Keratinocyte (primary cell): ENCODE measurements around the gene TEX26. TPM values are rescaled to one million over a fixed set of nuclear protein-coding genes. Genes with fewer than 3 reads are reported as not detected.

Experiments
- DNase-seq: peaks from one replicate; pipeline ENCODE4 v3.0.0-alpha.2; 2011; ENCODE audit warnings: low read depth, missing footprints, low spot score
- FAIRE-seq: peaks from 2 replicates; lab custom pipeline; 2011; peaks lifted over from hg19 to GRCh38; lab: Jason Lieb, UNC
- H2AFZ ChIP-seq: 2 replicates; pipeline ENCODE4 v1.6.0; 2012; ENCODE audit warnings: low read length, control low read depth, inconsistent platforms; ENCODE audit not compliant: control insufficient read depth
- H3K27ac ChIP-seq: 2 replicates; pipeline ENCODE4 v1.5.1; 2011; ENCODE audit warnings: low read length; ENCODE audit not compliant: control insufficient read depth, insufficient read depth
- H3K27me3 ChIP-seq: 3 replicates; pipeline ENCODE4 v1.6.0; 2011; ENCODE audit warnings: low read length; ENCODE audit not compliant: control insufficient read depth, insufficient read depth; ENCODE audit errors: extremely low read depth
- H3K36me3 ChIP-seq, 2 experiments: 2 replicates in 1 of 2; 3 replicates in 1 of 2; pipeline ENCODE4 v1.5.1; 2011; ENCODE audit warnings: low read length in 2 of 2, mild to moderate bottlenecking in 1 of 2; ENCODE audit not compliant: control insufficient read depth in 2 of 2, insufficient read depth in 2 of 2; ENCODE audit errors: extremely low read depth in 1 of 2
- H3K4me1 ChIP-seq: 3 replicates; pipeline ENCODE4 v1.5.1; 2011; ENCODE audit warnings: low read length; ENCODE audit not compliant: control insufficient read depth, insufficient read depth; ENCODE audit errors: extremely low read depth
- H3K4me2 ChIP-seq: 3 replicates; pipeline ENCODE4 v1.6.0; 2011; ENCODE audit warnings: low read depth, low read length; ENCODE audit not compliant: control insufficient read depth, insufficient read depth; ENCODE audit errors: extremely low read depth
- H3K4me3 ChIP-seq, 3 experiments: fragments of 200-600 bp in 1 of 3; sonication (generic) in 1 of 3; 2 replicates in 2 of 3; 3 replicates in 1 of 3; pipeline ENCODE4 v1.5.1; 2011 to 2016; ENCODE audit warnings: low read length in 3 of 3, mild to moderate bottlenecking in 3 of 3, control low read depth in 2 of 3, inconsistent platforms in 1 of 3, low read depth in 1 of 3, mixed read lengths in 1 of 3, mixed run types in 1 of 3, moderate library complexity in 1 of 3; ENCODE audit not compliant: control insufficient read depth in 2 of 3, insufficient read depth in 2 of 3; ENCODE audit errors: extremely low read depth in 1 of 3
- H3K79me2 ChIP-seq: 2 replicates; pipeline ENCODE4 v1.6.0; 2012; ENCODE audit warnings: low read length; ENCODE audit not compliant: control insufficient read depth, insufficient read depth
- H3K9ac ChIP-seq: 3 replicates; pipeline ENCODE4 v1.6.0; 2011; ENCODE audit warnings: low read length; ENCODE audit not compliant: control insufficient read depth, insufficient read depth; ENCODE audit errors: extremely low read depth
- H3K9me1 ChIP-seq: 3 replicates; pipeline ENCODE4 v1.6.0; 2011; ENCODE audit warnings: low read length; ENCODE audit not compliant: control insufficient read depth, insufficient read depth; ENCODE audit errors: extremely low read depth
- H3K9me3 ChIP-seq: 2 replicates; pipeline ENCODE4 v1.5.1; 2012; ENCODE audit warnings: low read depth, low read length; ENCODE audit not compliant: control insufficient read depth
- H4K20me1 ChIP-seq: 3 replicates; pipeline ENCODE4 v1.6.0; 2011; ENCODE audit warnings: low read length; ENCODE audit not compliant: control insufficient read depth, insufficient read depth; ENCODE audit errors: extremely low read depth
- EZH2 ChIP-seq: IDR thresholded peaks from one replicate; pipeline ENCODE4 v1.6.1; 2012; ENCODE audit warnings: inconsistent platforms, mild to moderate bottlenecking, low read length, moderate library complexity
- dilution Hi-C: fragments of 300-500 bp; cut with MboI; formaldehyde crosslinking; loops from one replicate; pipeline ENCODE4 v1.7.0; 2020; ENCODE audit warnings: low sequenced_read_pairs; ENCODE audit not compliant: extremely low pct_ligation_motif_present
- polyA plus RNA-seq, 5 experiments: library from polyadenylated mRNA; depleted of rRNA in 3 of 5; stranded (reverse) in 3 of 5; stranded (forward) in 1 of 5; unstranded in 1 of 5; fragments of >200 nt; gene quantifications; 1 replicate in 1 of 5; 2 replicates in 3 of 5; 3 replicates in 1 of 5; pipeline versions ENCODE4 v1.2.1 to v1.2.3, GENCODE V29; 2011 to 2012; ENCODE audit warnings: missing spikeins in 2 of 5, low read depth in 1 of 5, low replicate concordance in 1 of 5
- TF ChIP-seq, protein P1 (sequence below), 3 experiments: IDR thresholded peaks in 1 of 3; conservative IDR thresholded peaks in 1 of 3; optimal IDR thresholded peaks in 1 of 3; 2 replicates in 2 of 3; 3 replicates in 1 of 3; pipeline versions ENCODE3 to v1.5.1; 2011; ENCODE audit warnings: low read length in 3 of 3, mild to moderate bottlenecking in 3 of 3, moderate library complexity in 2 of 3, control low read depth in 1 of 3, inconsistent platforms in 1 of 3; ENCODE audit not compliant: insufficient read depth in 2 of 3; ENCODE audit errors: extremely low read depth in 1 of 3

Gene TEX26
- polyA plus RNA-seq, 1 donor (not counting 4 experiments of a cell fraction or from before 2014, with no cell fraction given) = not detected

DNA sequence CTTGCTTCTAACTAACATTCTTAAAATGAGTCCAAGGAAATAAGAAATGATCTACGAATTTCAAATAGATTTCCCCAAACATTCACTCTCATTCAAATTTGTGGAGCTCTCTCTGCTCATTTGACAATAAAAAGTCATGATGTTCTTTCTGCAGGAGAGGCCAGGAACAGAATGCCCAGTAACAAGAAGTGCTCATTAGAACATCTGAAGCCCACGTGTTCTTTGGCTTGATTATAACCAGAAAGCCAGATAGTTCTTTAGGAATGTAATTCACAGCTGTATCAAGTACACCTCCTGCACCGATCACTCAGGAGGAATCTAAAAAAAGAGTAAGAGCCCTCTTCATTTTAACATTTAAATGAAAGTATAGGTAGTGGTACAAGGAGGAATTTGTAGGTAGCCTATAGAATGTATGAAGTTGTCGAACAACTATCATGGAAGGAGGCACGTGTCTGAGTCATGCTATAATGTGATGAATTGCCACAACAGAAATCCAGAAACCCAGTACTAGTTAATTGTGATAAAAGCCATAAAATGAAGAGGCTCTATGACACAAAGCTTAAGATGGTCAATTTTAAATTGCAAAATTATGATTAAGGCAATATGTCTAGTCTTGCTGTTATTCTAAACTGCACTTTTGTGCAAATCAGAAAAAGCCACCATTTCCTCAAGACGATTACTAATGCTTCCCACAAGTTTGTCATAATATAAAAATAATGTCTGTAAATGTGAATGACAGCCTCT is 13.6 kb upstream of the TEX26 start:
- no peaks in the 10 kb centered on the region for H4K20me1 ChIP-seq
- H2AFZ ChIP-seq = no peak overlapping the region
- FAIRE-seq (peak; percentile 17), DNase-seq (no peak)
- H3K36me3 ChIP-seq = no peaks in the 10 kb centered on the region
- no peaks in the 10 kb centered on the region for H3K79me2 ChIP-seq
- H3K27ac ChIP-seq = no peak overlapping the region
- H3K4me1 ChIP-seq = peaks cover 22% of the 10 kb centered on the region
- dilution Hi-C loops = no loop called here
- no peak overlapping the region for H3K9ac ChIP-seq
- no peak overlapping the region for H3K4me3 ChIP-seq
- peaks cover 5% of the 10 kb centered on the region for H3K27me3 ChIP-seq
- TF ChIP-seq, protein P1, sequence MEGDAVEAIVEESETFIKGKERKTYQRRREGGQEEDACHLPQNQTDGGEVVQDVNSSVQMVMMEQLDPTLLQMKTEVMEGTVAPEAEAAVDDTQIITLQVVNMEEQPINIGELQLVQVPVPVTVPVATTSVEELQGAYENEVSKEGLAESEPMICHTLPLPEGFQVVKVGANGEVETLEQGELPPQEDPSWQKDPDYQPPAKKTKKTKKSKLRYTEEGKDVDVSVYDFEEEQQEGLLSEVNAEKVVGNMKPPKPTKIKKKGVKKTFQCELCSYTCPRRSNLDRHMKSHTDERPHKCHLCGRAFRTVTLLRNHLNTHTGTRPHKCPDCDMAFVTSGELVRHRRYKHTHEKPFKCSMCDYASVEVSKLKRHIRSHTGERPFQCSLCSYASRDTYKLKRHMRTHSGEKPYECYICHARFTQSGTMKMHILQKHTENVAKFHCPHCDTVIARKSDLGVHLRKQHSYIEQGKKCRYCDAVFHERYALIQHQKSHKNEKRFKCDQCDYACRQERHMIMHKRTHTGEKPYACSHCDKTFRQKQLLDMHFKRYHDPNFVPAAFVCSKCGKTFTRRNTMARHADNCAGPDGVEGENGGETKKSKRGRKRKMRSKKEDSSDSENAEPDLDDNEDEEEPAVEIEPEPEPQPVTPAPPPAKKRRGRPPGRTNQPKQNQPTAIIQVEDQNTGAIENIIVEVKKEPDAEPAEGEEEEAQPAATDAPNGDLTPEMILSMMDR (optimal IDR thresholded peaks at IDR 0.05 in 1 of 3, IDR thresholded peaks at IDR 0.05 in 1 of 3, conservative IDR thresholded peaks at IDR 0.05 in 1 of 3; ENCODE audit: extremely low read depth in 1 of 3, insufficient read depth in 2 of 3, low read length in 3 of 3) = no peak
- TF ChIP-seq EZH2 = no peak
- no peaks in the 10 kb centered on the region for H3K9me3 ChIP-seq
- no peak overlapping the region for H3K4me2 ChIP-seq
- no peaks in the 10 kb centered on the region for H3K9me1 ChIP-seq

DNA sequence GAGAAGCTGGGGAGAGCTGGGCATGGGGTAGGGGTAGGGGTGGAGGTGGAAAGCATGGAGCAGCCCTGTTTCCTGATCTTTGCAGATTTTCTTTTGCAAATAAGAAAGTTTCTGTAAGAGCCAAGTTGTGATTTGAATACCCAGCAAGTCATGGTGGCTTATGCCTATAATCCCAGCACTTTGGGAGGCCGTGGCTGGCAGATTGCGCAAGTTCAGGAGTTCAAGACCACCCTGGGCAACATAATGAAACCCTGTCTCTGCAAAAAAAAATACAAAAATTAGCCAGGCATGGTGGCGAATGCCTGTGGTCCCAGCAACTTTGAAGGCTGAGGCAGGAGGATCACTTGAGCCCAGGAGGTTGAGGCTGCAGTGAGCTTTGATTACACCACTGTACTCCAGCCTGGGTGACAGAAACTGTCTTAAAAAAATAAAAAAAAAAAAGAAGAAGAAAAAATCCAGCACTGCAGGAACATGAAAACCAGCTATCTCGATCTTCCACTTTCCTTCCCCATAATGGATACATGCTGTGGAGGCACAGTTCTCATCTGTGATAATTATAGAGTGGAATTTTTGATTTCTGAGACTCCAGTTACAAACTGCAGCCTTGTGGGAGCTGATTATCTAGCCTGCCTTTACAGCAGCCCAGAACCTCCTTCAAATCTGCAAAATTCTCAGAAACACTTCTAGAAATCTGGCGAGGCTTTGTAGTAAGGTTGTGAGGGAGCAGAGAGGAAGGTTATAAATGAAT is 12.1 kb upstream of the TEX26 start:
- no peak for DNase-seq
- Histone ChIP-seq H3K27ac (no peak overlapping the region), H3K9me3 (no peaks in the 10 kb centered on the region), H3K4me3 (no peak overlapping the region), H3K27me3 (peaks cover 3% of the 10 kb centered on the region), H3K79me2 (no peaks in the 10 kb centered on the region), H3K36me3 (no peaks in the 10 kb centered on the region), H3K4me1 (peaks cover 22% of the 10 kb centered on the region), H3K9me1 (no peaks in the 10 kb centered on the region), H3K4me2 (no peak overlapping the region), H2AFZ (no peak overlapping the region), H4K20me1 (no peaks in the 10 kb centered on the region), H3K9ac (no peak overlapping the region)
- FAIRE-seq = no peak
- TF ChIP-seq EZH2 = no peak
- TF ChIP-seq, protein P1 (optimal IDR thresholded peaks at IDR 0.05 in 1 of 3, IDR thresholded peaks at IDR 0.05 in 1 of 3, conservative IDR thresholded peaks at IDR 0.05 in 1 of 3; ENCODE audit: extremely low read depth in 1 of 3, insufficient read depth in 2 of 3, low read length in 3 of 3) = no peak
- dilution Hi-C loops = no loop called here
